Endothelial cell of umbilical vein (primary cell): ENCODE results near the gene MLC1. TPM values are rescaled to one million over a fixed set of nuclear protein-coding genes. Genes with fewer than 3 reads are reported as not detected.

Source experiments
- BruUV-seq: library from RNA; stranded (reverse); fragments of 400-500 nt; replicated peaks from 2 replicates; lab custom pipeline; 2021; lab: Mats Ljungman, UMichigan
- CTCF ChIA-PET: fragments of 300-600, 350-600 bp; sonication (Branson Sonifier 250); formaldehyde crosslinking; loops from one replicate; lab custom pipeline; 2021; ENCODE audit warnings: antibody characterized with exemption, inconsistent platforms; lab: Charles Lee
- POLR2A ChIA-PET: fragments of 300-600, 350-600 bp; sonication (Branson Sonifier 250); formaldehyde crosslinking; loops from one replicate; lab custom pipeline; 2021; ENCODE audit warnings: antibody characterized with exemption, inconsistent platforms; lab: Charles Lee
- DNase-seq: peaks from one replicate; pipeline ENCODE4 v3.0.0-alpha.2; 2011; ENCODE audit warnings: low read depth, low spot score
- FAIRE-seq: peaks from 2 replicates; lab custom pipeline; 2011; peaks lifted over from hg19 to GRCh38; lab: Jason Lieb, UNC
- H2AFZ ChIP-seq: 2 replicates; pipeline ENCODE4 v1.6.0; 2012; ENCODE audit warnings: low read depth, low read length, control low read depth, inconsistent platforms
- H3K27ac ChIP-seq: 2 replicates; pipeline ENCODE4 v1.5.1; 2011; ENCODE audit warnings: low read depth, mild to moderate bottlenecking, control low read depth, low read length, moderate library complexity; ENCODE audit not compliant: insufficient read depth
- H3K27me3 ChIP-seq, 2 experiments: 2 replicates each; pipeline versions ENCODE4 v1.6.0 to v1.6.1; 2011; ENCODE audit warnings: low read length in 2 of 2, mixed read lengths in 1 of 2; ENCODE audit not compliant: control insufficient read depth in 2 of 2, insufficient read depth in 2 of 2
- H3K36me3 ChIP-seq, 2 experiments: 2 replicates in 1 of 2; 3 replicates in 1 of 2; pipeline ENCODE4 v1.5.1; 2011; ENCODE audit warnings: low read length in 2 of 2, mild to moderate bottlenecking in 1 of 2, moderate library complexity in 1 of 2; ENCODE audit not compliant: control insufficient read depth in 2 of 2, insufficient read depth in 2 of 2; ENCODE audit errors: extremely low read depth in 1 of 2
- H3K4me1 ChIP-seq: 3 replicates; pipeline ENCODE4 v1.5.1; 2011; ENCODE audit warnings: mild to moderate bottlenecking, low read length; ENCODE audit not compliant: control insufficient read depth, insufficient read depth; ENCODE audit errors: extremely low read depth
- H3K4me2 ChIP-seq: 2 replicates; pipeline ENCODE4 v1.6.1; 2011; ENCODE audit warnings: low read length, control low read depth, mixed read lengths; ENCODE audit not compliant: insufficient read depth
- H3K4me3 ChIP-seq, 3 experiments: fragments of 200-600 bp in 1 of 3; sonication (generic), shearing (Covaris generic) in 1 of 3; replicated peaks in 1 of 3; 2 replicates each; pipeline ENCODE4 v1.5.1; 2011 to 2016; ENCODE audit warnings: control low read depth in 3 of 3, low read length in 3 of 3, mild to moderate bottlenecking in 2 of 3, inconsistent platforms in 1 of 3, low read depth in 1 of 3, moderate library complexity in 1 of 3; ENCODE audit not compliant: insufficient read depth in 1 of 3
- H3K79me2 ChIP-seq: 2 replicates; pipeline ENCODE4 v1.6.0; 2012; ENCODE audit warnings: low read length, inconsistent platforms; ENCODE audit not compliant: control insufficient read depth, insufficient read depth
- H3K9ac ChIP-seq: replicated peaks from 2 replicates; pipeline ENCODE3; 2011; ENCODE audit warnings: low read length, control low read depth; ENCODE audit not compliant: insufficient read depth; ENCODE audit errors: extremely low read depth
- H3K9me1 ChIP-seq: replicated peaks from 3 replicates; pipeline ENCODE4 v1.6.0; 2011; ENCODE audit warnings: mild to moderate bottlenecking, low read length; ENCODE audit not compliant: control insufficient read depth, insufficient read depth; ENCODE audit errors: extremely low read depth
- H3K9me3 ChIP-seq: replicated peaks from 2 replicates; pipeline ENCODE4 v1.5.1; 2012; ENCODE audit warnings: low read length, inconsistent platforms; ENCODE audit not compliant: control insufficient read depth, insufficient read depth
- H4K20me1 ChIP-seq: replicated peaks from 2 replicates; pipeline ENCODE3; 2011; ENCODE audit warnings: mild to moderate bottlenecking, low read length; ENCODE audit not compliant: control insufficient read depth, insufficient read depth; ENCODE audit errors: extremely low read depth
- EZH2 ChIP-seq: IDR thresholded peaks from 2 replicates; pipeline ENCODE4 v1.6.1; 2012; ENCODE audit warnings: borderline replicate concordance, low read depth, mild to moderate bottlenecking, moderate library complexity, low read length, inconsistent platforms; ENCODE audit not compliant: severe bottlenecking
- FOS ChIP-seq: IDR thresholded peaks from 2 replicates; pipeline ENCODE4 v1.6.1; 2011; ENCODE audit warnings: mild to moderate bottlenecking, low read length, moderate library complexity, borderline replicate concordance; ENCODE audit not compliant: insufficient read depth
- GATA2 ChIP-seq: IDR thresholded peaks from 2 replicates; pipeline ENCODE4 v1.7.0; 2011; ENCODE audit warnings: low read depth, mild to moderate bottlenecking, moderate library complexity, mixed read lengths, low read length; ENCODE audit not compliant: insufficient read length, insufficient read depth
- JUN ChIP-seq: IDR thresholded peaks from 2 replicates; pipeline ENCODE4 v1.6.1; 2011; ENCODE audit warnings: borderline replicate concordance, low read depth; ENCODE audit not compliant: insufficient read length, insufficient read depth
- MYC ChIP-seq: IDR thresholded peaks from one replicate; pipeline ENCODE4 v1.6.1; 2011; ENCODE audit warnings: mild to moderate bottlenecking, low read depth, low read length
- POLR2A ChIP-seq: IDR thresholded peaks from 2 replicates; pipeline ENCODE4 v1.6.1; 2012; ENCODE audit warnings: low read depth, mild to moderate bottlenecking, control low read depth, low read length
- POLR2AphosphoS5 ChIP-seq: IDR thresholded peaks from 2 replicates; pipeline ENCODE4 v1.6.1; 2012; ENCODE audit warnings: low read depth, mild to moderate bottlenecking, control low read depth, low read length, moderate library complexity; ENCODE audit not compliant: insufficient read depth
- dilution Hi-C: fragments of 300-500 bp; cut with MboI; formaldehyde crosslinking; loops from one replicate; pipeline ENCODE4 v1.15.0; 2019; ENCODE audit warnings: low sequenced_read_pairs; ENCODE audit not compliant: extremely low pct_ligation_motif_present
- intact Hi-C: fragments of 100-400 bp; cut with micrococcal nuclease; formaldehyde crosslinking; loops from one replicate; pipeline ENCODE4 v1.10.0; 2022
- polyA plus RNA-seq, 4 experiments: library from polyadenylated mRNA; depleted of rRNA in 3 of 4; stranded (reverse) in 3 of 4; unstranded in 1 of 4; fragments of >200 nt; gene quantifications; 2 replicates each; pipeline versions ENCODE4 v1.2.1 to v1.2.3, GENCODE V29; 2011 to 2012; ENCODE audit warnings: missing spikeins in 1 of 4
- total RNA-seq: library from RNA; stranded (reverse); gene quantifications from 2 replicates; pipeline ENCODE4 v1.2.3, GENCODE V29; 2021
- TF ChIP-seq, protein P1 (sequence below): IDR thresholded peaks from 2 replicates; pipeline ENCODE4 v1.6.1; 2011; ENCODE audit not compliant: insufficient read depth, insufficient read length
- TF ChIP-seq, protein P2 (sequence below), 2 donors: IDR thresholded peaks; 1 replicate in 1 of 2; 2 replicates in 1 of 2; pipeline ENCODE4 v1.5.1; 2011; ENCODE audit warnings: low read length in 2 of 2, mild to moderate bottlenecking in 2 of 2, moderate library complexity in 2 of 2, control low read depth in 1 of 2, inconsistent platforms in 1 of 2, low read depth in 1 of 2; ENCODE audit not compliant: insufficient read depth in 1 of 2; ENCODE audit errors: extremely low read depth in 1 of 2

MLC1 gene
- total and polyA plus RNA-seq, 2 donors (not counting 3 experiments of a cell fraction or from before 2014, with no cell fraction given), result not detected

DNA sequence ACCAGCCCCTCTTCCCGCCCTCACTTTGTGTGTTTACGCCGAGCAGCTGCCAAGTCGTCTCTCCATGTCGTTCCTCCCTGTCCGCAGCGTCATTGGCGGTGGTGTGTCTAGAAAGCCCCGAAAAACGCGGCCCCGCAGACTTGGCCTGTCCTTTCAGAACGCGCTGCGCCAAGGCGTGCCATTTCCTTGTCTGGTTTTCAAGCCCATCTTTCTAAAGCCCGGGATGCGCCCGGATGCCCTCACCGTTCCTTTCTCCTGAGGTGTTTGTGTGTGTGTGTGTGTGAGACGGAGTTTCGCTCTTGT, 5.1 kb upstream of the MLC1 start:
- dilution Hi-C loops, result no loop called here

More for the DNA sequence above, 5.1 kb upstream of the MLC1 start:
- H3K9me3 ChIP-seq, result no peaks in the 10 kb centered on the region
- H4K20me1 ChIP-seq, result no peaks in the 10 kb centered on the region
- H3K4me2 ChIP-seq, result no peak overlapping the region
- no peak overlapping the region for H3K4me3 ChIP-seq
- H3K27ac ChIP-seq, result no peak overlapping the region
- H3K9ac ChIP-seq, result no peak overlapping the region
- intact Hi-C loops, result no loop called here
- no peaks in the 10 kb centered on the region for H3K79me2 ChIP-seq
- no peak overlapping the region for H2AFZ ChIP-seq
- no peaks in the 10 kb centered on the region for H3K4me1 ChIP-seq
- H3K27me3 ChIP-seq, result peaks cover 0 to 6% of the 10 kb centered on the region in 2 experiments
- ChIA-PET POLR2A (interaction anchor here (0.6 kb wide), 1 partner anchor 37 kb away, joined by 3 read pairs; no protein-coding TSS in a partner anchor), CTCF (no interaction called here)
- BruUV-seq, result no TSS peak
- TF ChIP-seq JUN, result no peak
- no peak for TF ChIP-seq GATA2
- TF ChIP-seq, protein P1, sequence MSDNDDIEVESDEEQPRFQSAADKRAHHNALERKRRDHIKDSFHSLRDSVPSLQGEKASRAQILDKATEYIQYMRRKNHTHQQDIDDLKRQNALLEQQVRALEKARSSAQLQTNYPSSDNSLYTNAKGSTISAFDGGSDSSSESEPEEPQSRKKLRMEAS, result no peak
- TF ChIP-seq POLR2A, result no peak
- TF ChIP-seq, protein P2, sequence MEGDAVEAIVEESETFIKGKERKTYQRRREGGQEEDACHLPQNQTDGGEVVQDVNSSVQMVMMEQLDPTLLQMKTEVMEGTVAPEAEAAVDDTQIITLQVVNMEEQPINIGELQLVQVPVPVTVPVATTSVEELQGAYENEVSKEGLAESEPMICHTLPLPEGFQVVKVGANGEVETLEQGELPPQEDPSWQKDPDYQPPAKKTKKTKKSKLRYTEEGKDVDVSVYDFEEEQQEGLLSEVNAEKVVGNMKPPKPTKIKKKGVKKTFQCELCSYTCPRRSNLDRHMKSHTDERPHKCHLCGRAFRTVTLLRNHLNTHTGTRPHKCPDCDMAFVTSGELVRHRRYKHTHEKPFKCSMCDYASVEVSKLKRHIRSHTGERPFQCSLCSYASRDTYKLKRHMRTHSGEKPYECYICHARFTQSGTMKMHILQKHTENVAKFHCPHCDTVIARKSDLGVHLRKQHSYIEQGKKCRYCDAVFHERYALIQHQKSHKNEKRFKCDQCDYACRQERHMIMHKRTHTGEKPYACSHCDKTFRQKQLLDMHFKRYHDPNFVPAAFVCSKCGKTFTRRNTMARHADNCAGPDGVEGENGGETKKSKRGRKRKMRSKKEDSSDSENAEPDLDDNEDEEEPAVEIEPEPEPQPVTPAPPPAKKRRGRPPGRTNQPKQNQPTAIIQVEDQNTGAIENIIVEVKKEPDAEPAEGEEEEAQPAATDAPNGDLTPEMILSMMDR (IDR thresholded peaks at IDR 0.05; ENCODE audit: extremely low read depth in 1 of 2, insufficient read depth in 1 of 2, low read depth in 1 of 2, low read length in 2 of 2), result no peak
- TF ChIP-seq MYC, result no peak
- no peak for TF ChIP-seq FOS
- TF ChIP-seq EZH2, result no peak
- no peak for TF ChIP-seq POLR2AphosphoS5
- no peaks in the 10 kb centered on the region for H3K9me1 ChIP-seq
- no peaks in the 10 kb centered on the region for H3K36me3 ChIP-seq
- FAIRE-seq (no peak), DNase-seq (no peak)
